HG03108 (cell line): ENCODE results near the gene DTX1.
"Not testable (repeated sequence)": the region's sequence is repeated elsewhere in the genome, so short reads cannot be mapped to it uniquely, and the experiment has no call there.

Experiments used
- ATAC-seq: cut with Tn5 transposase; IDR thresholded peaks from one replicate; pipeline ENCODE4 v1.9.1; 2021; ENCODE audit warnings: moderate library complexity; ENCODE audit not compliant: unreplicated experiment

Gene DTX1

GRCh38 chr12:113135178-113136127, 78.9 kb downstream of the DTX1 start, which contains the start of gene RASAL1:
Gene RASAL1, minus strand, starts transcription at chr12:113135761. Its CDS starts 299 bp downstream, at chr12:113135462.
- ATAC-seq = peak; percentile 44

GRCh38 chr12:113136128-113136989, 79.8 kb downstream of the DTX1 start:
- ATAC-seq = no peak

GRCh38 chr12:113136990-113137511, 80.5 kb downstream of the DTX1 start:
- ATAC-seq = no peak

GRCh38 chr12:113137861-113138783, 81.6 kb downstream of the DTX1 start:
- ATAC-seq = no peak

- ATAC-seq = no peak
Measured at GRCh38 chr12:113138826-113139225, 82.3 kb downstream of the DTX1 start.

- no peak for ATAC-seq
Measured at GRCh38 chr12:113140706-113141105, 84.2 kb downstream of the DTX1 start.

- not testable (repeated sequence) for ATAC-seq
Measured at GRCh38 chr12:113141716-113142115, 85.2 kb downstream of the DTX1 start.

GRCh38 chr12:113142173-113142885, 85.8 kb downstream of the DTX1 start:
- ATAC-seq = no peak

GRCh38 chr12:113142886-113143332, 86.4 kb downstream of the DTX1 start:
- ATAC-seq = no peak

- no peak for ATAC-seq
Measured at GRCh38 chr12:113143959-113144358, 87.4 kb downstream of the DTX1 start.

- no peak for ATAC-seq
Measured at GRCh38 chr12:113144806-113145205, 88.3 kb downstream of the DTX1 start.

GRCh38 chr12:113145720-113146551, 89.4 kb downstream of the DTX1 start:
- no peak for ATAC-seq

GRCh38 chr12:113146999-113147398, 90.5 kb downstream of the DTX1 start:
- no peak for ATAC-seq
